DMS114 treated with DMSO at 0.1 percent for 48 hours (cell line): ENCODE results near the gene PLEKHM2.

ENCODE experiments used
- DNase-seq: peaks from one replicate; lab custom pipeline; 2025; ENCODE audit not compliant: unreplicated experiment; lab: John Stamatoyannopoulos, UW

The PLEKHM2 gene

GRCh38 chr1:15724949-15725880 lies 41.1 kb downstream of the PLEKHM2 start:
- no peak for DNase-seq

DNA sequence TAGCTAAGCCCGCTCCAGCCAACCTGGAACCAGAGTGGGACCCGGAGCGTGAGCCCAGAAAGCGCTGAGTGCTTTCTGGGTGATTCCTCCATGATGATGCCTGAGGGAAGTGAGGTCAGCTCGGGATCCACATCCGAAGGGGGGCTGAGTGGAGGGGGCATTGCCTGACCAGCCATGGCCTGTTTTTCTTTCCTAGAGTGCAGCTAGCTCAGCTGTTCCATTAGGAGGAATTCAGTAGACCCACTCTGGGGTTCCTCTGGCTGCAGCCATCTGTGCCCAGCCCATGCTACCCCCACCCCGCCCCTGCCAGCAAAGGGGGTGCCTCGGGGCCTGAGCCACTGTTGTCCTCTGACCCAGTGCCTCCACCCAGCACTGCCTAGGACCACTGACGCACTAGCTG lies 42.4 kb downstream of the PLEKHM2 start:
- DNase-seq = no peak

- DNase-seq = no peak
Observed at GRCh38 chr1:15727021-15727420, 42.9 kb downstream of the PLEKHM2 start.

DNA sequence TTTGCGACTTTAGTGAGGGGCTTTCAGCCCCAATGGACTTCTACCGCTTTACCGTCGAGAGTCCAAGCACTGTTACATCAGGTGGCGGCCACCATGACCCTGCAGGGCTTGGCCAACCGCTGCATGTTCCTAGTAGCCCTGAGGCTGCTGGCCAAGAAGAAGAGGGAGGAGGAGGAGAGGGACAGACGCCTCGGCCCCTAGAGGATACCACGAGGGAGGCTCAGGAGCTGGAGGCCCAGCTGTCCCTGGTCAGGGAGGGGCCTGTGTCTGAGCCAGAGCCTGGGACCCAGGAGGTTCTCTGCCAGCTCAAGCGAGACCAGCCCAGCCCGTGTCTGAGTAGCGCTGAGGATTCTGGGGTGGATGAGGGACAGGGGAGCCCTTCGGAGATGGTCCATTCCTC lies 43.3 kb downstream of the PLEKHM2 start:
- DNase-seq = no peak

GRCh38 chr1:15727866-15728534 lies 43.9 kb downstream of the PLEKHM2 start:
- no peak for DNase-seq

DNA sequence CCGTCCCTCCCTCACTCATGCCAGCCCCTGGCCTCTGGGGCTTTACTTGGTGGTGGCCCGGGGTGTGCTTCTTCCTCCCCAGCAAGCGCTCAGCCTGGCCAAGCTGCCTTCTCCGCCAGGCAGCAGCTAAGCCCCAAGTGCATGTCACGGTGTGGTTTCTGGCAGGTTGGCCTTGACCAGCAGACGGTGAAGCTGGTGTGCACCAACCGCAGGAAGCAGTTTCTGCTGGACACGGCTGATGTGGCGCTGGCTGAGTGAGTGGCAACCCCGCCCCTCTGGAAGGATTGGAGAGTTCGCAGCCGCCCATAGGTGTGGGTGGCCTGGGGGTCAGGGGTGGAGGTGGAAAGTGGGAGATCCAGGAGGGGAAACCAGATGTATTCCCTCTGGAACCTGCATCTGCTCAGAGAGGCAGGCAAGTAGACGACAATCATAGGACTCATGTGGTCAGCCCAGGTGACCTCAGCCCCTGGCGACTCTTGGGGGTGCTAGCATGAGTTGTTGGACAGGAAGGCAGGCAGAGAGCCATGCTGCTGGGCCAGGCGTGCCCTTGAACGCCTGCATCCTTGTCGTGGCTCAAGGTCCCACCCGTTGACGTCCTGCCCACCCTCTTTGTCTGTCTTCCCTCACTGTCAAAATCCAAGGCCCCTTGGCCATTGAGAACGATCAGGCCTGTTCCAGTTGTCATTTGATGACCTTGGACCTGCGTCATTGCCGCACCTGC lies 45.0 kb downstream of the PLEKHM2 start:
- DNase-seq = no peak

DNA sequence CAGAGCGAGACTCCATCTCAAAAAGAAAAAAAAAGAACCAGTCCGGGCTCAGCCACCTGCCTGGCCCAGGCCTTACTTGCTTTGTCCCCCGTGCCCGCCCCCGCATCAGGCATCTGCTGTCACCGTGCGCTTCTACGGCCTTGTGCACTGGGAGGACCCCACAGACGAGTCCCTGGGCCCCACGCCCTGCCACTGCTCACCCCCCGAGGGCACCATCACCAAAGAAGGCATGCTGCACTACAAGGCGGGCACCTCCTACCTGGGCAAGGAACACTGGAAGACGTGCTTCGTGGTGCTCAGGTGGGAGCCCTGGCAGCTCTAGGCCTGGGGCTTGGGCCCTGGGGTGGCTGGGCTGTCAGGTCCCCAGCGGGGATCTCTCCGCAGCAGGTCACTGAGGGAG lies 46.3 kb downstream of the PLEKHM2 start:
- DNase-seq = no peak

DNA sequence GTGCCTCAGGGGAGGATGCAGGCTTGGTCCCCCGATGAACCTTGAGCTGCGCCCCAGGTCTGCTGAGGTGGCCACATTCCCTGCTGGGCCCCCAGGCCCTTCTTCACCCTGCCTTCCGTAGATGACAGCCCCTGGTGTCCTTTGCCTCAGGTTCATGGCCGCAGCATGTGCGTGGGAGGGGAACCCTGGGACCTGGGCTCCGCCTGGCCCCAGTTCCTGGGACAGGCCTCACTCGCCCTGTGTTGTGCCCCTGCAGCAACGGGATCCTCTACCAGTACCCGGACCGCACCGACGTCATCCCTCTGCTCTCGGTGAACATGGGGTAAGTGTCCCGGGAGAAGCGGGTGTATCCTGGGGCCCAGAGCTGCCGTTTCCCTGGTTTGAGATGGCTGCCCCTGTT lies 46.8 kb downstream of the PLEKHM2 start:
- DNase-seq = no peak

DNA sequence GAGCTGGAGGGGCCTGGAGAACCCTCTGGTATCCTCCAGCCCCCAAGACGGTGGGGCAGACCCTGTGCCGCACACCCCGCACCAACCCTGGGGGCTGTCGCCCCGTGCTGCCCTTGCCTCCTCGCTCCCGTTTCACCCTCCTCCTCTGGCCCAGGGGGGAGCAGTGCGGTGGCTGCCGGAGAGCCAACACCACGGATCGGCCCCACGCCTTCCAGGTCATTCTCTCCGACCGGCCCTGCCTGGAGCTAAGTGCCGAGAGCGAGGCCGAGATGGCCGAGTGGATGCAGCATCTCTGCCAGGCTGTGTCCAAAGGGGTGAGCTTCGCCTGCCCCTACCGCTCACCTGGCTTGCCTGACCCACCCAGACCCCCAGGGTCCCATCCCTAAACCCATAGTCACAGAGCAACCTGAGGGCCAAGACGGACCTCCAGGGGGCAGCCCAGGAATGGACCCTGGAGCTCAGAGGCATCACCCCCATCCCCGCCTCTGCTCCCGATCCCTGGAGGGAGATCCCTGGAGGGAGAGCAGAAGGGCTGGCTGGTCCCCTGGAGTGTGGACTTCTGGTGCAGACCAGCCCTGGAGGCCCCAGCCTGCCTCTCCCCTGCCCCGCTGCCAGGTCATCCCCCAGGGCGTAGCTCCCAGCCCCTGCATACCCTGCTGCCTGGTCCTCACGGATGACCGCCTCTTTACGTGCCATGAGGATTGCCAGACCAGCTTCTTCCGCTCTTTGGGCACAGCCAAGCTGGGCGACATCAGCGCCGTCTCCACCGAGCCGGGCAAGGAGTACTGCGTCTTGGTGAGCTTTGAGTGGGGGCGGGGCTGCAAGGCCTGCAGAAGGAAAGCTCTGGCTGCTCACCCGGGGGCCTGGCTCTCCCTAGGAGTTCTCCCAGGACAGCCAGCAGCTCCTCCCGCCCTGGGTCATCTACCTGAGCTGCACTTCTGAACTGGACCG lies 47.9 kb downstream of the PLEKHM2 start:
- no peak for DNase-seq

GRCh38 chr1:15732686-15733081 lies 48.6 kb downstream of the PLEKHM2 start:
- no peak for DNase-seq

DNA sequence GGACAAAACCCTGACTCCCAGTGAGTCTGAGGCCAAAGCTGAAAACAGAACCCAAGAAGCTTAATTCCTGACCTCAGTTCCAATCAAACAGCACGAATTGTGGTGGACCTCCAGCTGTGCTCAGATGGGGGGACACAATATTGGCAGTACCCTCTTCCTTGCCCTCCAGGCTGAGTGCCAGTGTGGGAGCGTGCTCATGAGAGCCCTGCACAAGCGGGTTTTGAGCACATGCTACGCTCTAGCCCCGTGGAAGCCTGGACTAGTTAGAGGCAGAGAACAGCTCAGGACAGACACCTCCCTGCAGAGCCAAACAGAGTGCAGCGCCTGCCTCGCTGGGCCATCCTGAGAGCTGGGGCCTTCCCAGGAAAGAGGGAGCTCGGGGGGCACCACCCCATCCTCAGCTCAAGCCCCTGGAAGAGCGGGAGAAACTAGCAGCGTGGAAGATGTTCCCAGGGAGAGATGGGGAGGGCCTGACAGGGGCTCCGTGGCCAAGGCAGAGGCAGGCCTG lies 49.2 kb downstream of the PLEKHM2 start:
- DNase-seq = no peak

- DNase-seq = no peak
Observed at GRCh38 chr1:15733726-15734226, 49.7 kb downstream of the PLEKHM2 start.

- no peak for DNase-seq
Observed at GRCh38 chr1:15734296-15734695, 50.2 kb downstream of the PLEKHM2 start.

GRCh38 chr1:15734901-15735300 lies 50.8 kb downstream of the PLEKHM2 start:
- DNase-seq = no peak

DNA sequence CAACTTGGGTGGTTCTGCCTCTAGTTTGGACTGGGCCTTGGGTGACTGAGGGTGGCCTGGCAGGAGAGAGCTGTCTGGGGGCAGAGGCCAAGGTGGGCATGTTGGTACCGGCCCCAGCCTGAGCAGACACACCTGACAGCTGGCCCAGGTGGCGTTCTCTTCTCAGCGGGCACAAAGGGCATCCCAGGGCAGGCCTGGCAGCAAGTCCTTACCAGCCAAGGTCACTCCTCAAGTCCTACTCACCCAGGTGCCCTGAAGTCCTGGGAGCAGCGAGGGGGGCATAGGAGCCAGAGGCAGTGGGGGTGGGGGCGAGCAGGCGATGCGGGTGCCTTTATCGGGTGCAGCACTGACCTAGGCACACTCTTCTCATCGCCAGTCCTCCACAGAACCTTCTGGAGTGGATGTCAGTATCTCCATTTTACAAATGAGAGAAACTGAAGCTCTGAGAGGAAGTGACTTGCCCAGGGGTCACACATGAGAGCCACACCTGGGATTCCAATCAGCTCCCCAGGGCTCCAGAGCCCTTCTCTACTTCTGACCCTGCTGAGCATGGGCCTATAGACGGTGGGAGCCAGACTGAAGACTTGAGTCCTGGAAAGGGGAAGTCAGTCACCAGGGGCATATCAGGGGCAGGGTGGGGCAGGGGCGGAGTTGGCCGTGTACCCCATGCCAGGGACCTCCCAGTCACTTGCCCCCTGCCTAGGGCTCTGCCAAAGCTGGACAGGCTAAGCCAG lies 51.4 kb downstream of the PLEKHM2 start:
- DNase-seq = no peak

DNA sequence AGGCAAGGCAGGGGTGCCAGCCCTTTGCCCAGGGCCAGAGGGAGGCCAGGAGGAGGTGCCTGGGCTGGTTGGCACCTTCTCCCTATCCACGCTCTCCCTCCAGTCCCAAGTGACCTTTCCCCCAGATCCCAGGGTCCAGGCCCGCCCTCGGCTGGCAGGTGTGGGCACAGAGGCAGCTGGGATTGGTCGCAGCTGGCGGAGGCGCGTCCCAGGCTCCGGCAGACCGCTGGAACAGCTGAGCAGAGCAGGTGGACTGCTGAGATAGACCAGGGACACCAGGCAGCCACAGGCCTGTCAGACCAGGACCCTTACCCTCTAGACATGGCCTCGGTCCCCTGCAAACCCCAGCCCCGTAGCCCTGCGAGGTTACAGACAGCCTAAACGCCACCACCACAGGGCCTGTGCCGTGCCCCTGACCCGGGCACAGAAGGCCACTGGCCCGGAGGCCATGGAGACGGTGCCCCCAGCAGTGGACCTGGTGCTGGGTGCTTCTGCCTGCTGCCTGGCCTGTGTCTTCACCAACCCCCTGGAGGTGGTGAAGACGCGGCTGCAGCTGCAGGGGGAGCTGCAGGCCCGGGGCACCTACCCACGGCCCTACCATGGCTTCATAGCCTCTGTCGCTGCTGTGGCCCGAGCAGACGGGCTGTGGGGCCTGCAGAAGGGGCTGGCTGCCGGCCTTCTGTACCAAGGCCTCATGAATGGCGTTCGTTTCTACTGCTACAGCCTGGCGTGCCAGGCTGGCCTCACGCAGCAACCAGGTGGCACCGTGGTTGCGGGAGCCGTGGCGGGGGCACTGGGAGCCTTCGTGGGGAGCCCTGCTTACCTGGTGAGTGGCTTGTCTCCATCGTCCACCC lies 52.1 kb downstream of the PLEKHM2 start, which contains the start of gene SLC25A34:
Gene SLC25A34 (plus strand): TSS at position 221 of the 854 bp plus-strand sequence. CDS start 228 bp downstream, at position 449.
- DNase-seq = no peak

DNA sequence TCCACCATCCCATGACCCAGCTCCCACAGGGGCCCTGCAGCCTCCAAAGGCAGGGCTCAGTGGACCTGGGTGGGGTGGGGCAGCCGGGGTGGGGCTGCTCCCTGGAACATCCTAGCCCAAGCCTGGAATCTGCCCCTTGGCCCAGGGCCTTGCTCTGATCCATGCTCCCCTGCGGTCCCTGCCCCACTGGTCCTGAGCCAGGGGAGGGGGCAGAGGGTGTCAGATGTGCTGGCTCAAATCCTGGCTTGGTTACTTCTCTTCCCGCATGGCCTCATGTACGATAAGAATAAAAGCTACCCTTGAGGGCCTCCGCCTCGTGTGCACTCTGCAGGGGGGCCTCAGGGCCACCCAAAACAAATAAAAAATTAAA lies 52.8 kb downstream of the PLEKHM2 start:
- no peak for DNase-seq
